ACHN (cell line): Measurements from ENCODE around the gene SERPINB1.
"Not testable (repeated sequence)": the region's sequence is repeated elsewhere in the genome, so short reads cannot be mapped to it uniquely, and the experiment has no call there.

Experiments
- DNase-seq: peaks from one replicate; pipeline ENCODE4 v3.0.0-alpha.2; 2015
- in situ Hi-C: cut with HindIII; loops from 2 replicates; pipeline ENCODE4 v1.10.0; 2017; ENCODE audit warnings: low sequenced_read_pairs, low pct_ligation_motif_present, low pct_unique_long_range_greater_than_20kb

The SERPINB1 gene

GRCh38 chr6:2853378-2853768 is 11.7 kb upstream of the SERPINB1 start:
- in situ Hi-C loops, DNase-seq: not testable (repeated sequence)

GRCh38 chr6:2852921-2853322 is 11.3 kb upstream of the SERPINB1 start:
- in situ Hi-C loops = no loop called here
- DNase-seq = no peak

GRCh38 chr6:2852514-2852855 is 10.8 kb upstream of the SERPINB1 start:
- DNase-seq = no peak
- in situ Hi-C loops = no loop called here

- no peak for DNase-seq
- in situ Hi-C loops = no loop called here
Observed at GRCh38 chr6:2851727-2852513, 10.3 kb upstream of the SERPINB1 start.

- in situ Hi-C loops = no loop called here
- no peak for DNase-seq
Observed at GRCh38 chr6:2850538-2851113, 9.0 kb upstream of the SERPINB1 start.

- DNase-seq = no peak
- in situ Hi-C loops = no loop called here
Observed at GRCh38 chr6:2848851-2849250, 7.2 kb upstream of the SERPINB1 start.

- no peak for DNase-seq
- in situ Hi-C loops = no loop called here
Observed at GRCh38 chr6:2845880-2846208, 4.2 kb upstream of the SERPINB1 start.

- in situ Hi-C loops = no loop called here
- DNase-seq = no peak
Observed at GRCh38 chr6:2844008-2844407, 2.3 kb upstream of the SERPINB1 start.

- in situ Hi-C loops = no loop called here
Observed at GRCh38 chr6:2843138-2843740, 1.6 kb upstream of the SERPINB1 start.

GRCh38 chr6:2842139-2842552 is 483 bp upstream of the SERPINB1 start:
- no peak for DNase-seq
- in situ Hi-C loops = no loop called here

More at GRCh38 chr6:2843138-2843740, 1.6 kb upstream of the SERPINB1 start:
- no peak for DNase-seq

- no peak for DNase-seq
- in situ Hi-C loops = no loop called here
Observed at GRCh38 chr6:2840749-2841061, 958 bp downstream of the SERPINB1 start.

- DNase-seq = peak; percentile 47
- in situ Hi-C loops = no loop called here
Observed at GRCh38 chr6:2839982-2840748, 1.5 kb downstream of the SERPINB1 start.

GRCh38 chr6:2839195-2839981 is 2.3 kb downstream of the SERPINB1 start:
- in situ Hi-C loops = no loop called here

GRCh38 chr6:2838251-2838650 is 3.4 kb downstream of the SERPINB1 start:
- in situ Hi-C loops = no loop called here

More at GRCh38 chr6:2839195-2839981, 2.3 kb downstream of the SERPINB1 start:
- DNase-seq = peak; percentile 87

GRCh38 chr6:2834262-2834661 is 7.4 kb downstream of the SERPINB1 start:
- no peak for DNase-seq
- in situ Hi-C loops = no loop called here

More at GRCh38 chr6:2838251-2838650, 3.4 kb downstream of the SERPINB1 start:
- no peak for DNase-seq

- no peak for DNase-seq
- in situ Hi-C loops = no loop called here
Observed at GRCh38 chr6:2831392-2831791, 10.3 kb downstream of the SERPINB1 start.

- in situ Hi-C loops = no loop called here
- DNase-seq = no peak
Observed at GRCh38 chr6:2830183-2830582, 11.5 kb downstream of the SERPINB1 start.

GRCh38 chr6:2829253-2829652 is 12.4 kb downstream of the SERPINB1 start:
- DNase-seq = no peak
- in situ Hi-C loops = no loop called here

GRCh38 chr6:2828629-2829028 is 13.0 kb downstream of the SERPINB1 start:
- in situ Hi-C loops = no loop called here
- DNase-seq = no peak
